Esophagus (tissue), 2 donors: ENCODE data around the gene MYO18B. TPM values are rescaled to one million over a fixed set of nuclear protein-coding genes. Genes with fewer than 3 reads are reported as not detected.

ENCODE experiments used
- H3K27ac ChIP-seq, 2 donors: one replicate each; pipeline ENCODE4 v1.5.1; 2013; ENCODE audit warnings: low read depth in 2 of 2, mild to moderate bottlenecking in 2 of 2, inconsistent platforms in 1 of 2, low read length in 1 of 2, moderate library complexity in 1 of 2
- H3K27me3 ChIP-seq, 2 donors: one replicate each; pipeline ENCODE4 v1.6.1; 2013; ENCODE audit warnings: low read length in 2 of 2, control low read depth in 1 of 2, mild to moderate bottlenecking in 1 of 2; ENCODE audit not compliant: insufficient read depth in 2 of 2, control insufficient read depth in 1 of 2
- H3K36me3 ChIP-seq, 2 donors: one replicate each; pipeline ENCODE4 v1.6.1; 2013; ENCODE audit warnings: low read length in 1 of 2; ENCODE audit not compliant: control insufficient read depth in 2 of 2, insufficient read depth in 2 of 2
- H3K4me1 ChIP-seq, 2 donors: one replicate each; pipeline ENCODE4 v1.6.1; 2013; ENCODE audit warnings: low read length in 1 of 2; ENCODE audit not compliant: control insufficient read depth in 2 of 2, insufficient read depth in 2 of 2
- H3K4me3 ChIP-seq, 2 donors: one replicate each; pipeline ENCODE4 v1.5.1; 2013; ENCODE audit warnings: low read length in 2 of 2, mild to moderate bottlenecking in 2 of 2, low read depth in 1 of 2, moderate library complexity in 1 of 2
- H3K9me3 ChIP-seq, 2 donors: one replicate each; pipeline ENCODE4 v1.6.1; 2013; ENCODE audit warnings: mild to moderate bottlenecking in 2 of 2, low read depth in 1 of 2, low read length in 1 of 2, moderate library complexity in 1 of 2; ENCODE audit not compliant: control insufficient read depth in 2 of 2, insufficient read depth in 1 of 2
- WGBS, 2 donors: extraction: QIAGEN DNeasy Blood & Tissue Kit; methylation state at CpG; one replicate each; pipeline ENCODE4 v1.1.7; 2013; 5-methylcytosine and 5-hydroxymethylcytosine counted together
- polyA plus RNA-seq, 2 donors: library from polyadenylated mRNA; stranded (reverse); fragments of 200-250 nt; gene quantifications; one replicate each; pipeline ENCODE4 v1.2.3, GENCODE V29; 2013
- donor health status: healthy with polysubstance abuse.
- donor health status: Bipolar disorder and iron deficiency.

Gene MYO18B
- polyA plus RNA-seq, 2 donors = 0.29 to 0.31 TPM

GRCh38 chr22:25765801-25766200, 23.8 kb downstream of the MYO18B start:
- Histone ChIP-seq H3K4me3 (no peak overlapping the region), H3K27ac (no peak overlapping the region), H3K9me3 (peaks cover 0 to 6% of the 10 kb centered on the region in 2 donors), H3K27me3 (no peaks in the 10 kb centered on the region), H3K4me1 (no peaks in the 10 kb centered on the region), H3K36me3 (no peaks in the 10 kb centered on the region)
- 78 to 83% methylated on average over 4 of the region's 4 CpGs for WGBS, 2 donors

GRCh38 chr22:25766418-25766817, 24.4 kb downstream of the MYO18B start:
- no peak overlapping the region for H3K4me3 ChIP-seq
- no peaks in the 10 kb centered on the region for H3K4me1 ChIP-seq
- H3K27me3 ChIP-seq = no peaks in the 10 kb centered on the region
- H3K9me3 ChIP-seq = peaks cover 0 to 6% of the 10 kb centered on the region in 2 donors
- H3K36me3 ChIP-seq = no peaks in the 10 kb centered on the region
- no peak overlapping the region for H3K27ac ChIP-seq
- WGBS, 2 donors = 89 to 90% methylated on average over 3 of the region's 3 CpGs

GRCh38 chr22:25770333-25770732, 28.3 kb downstream of the MYO18B start:
- 91 to 93% methylated on average over 4 of the region's 4 CpGs for WGBS, 2 donors
- H3K27ac ChIP-seq = no peak overlapping the region

GRCh38 chr22:25772288-25772687, 30.3 kb downstream of the MYO18B start:
- 66 to 67% methylated on average over 9 of the region's 9 CpGs for WGBS, 2 donors
- Histone ChIP-seq H3K4me3 (no peak overlapping the region), H3K27me3 (no peaks in the 10 kb centered on the region), H3K4me1 (no peaks in the 10 kb centered on the region), H3K36me3 (no peaks in the 10 kb centered on the region), H3K27ac (no peak overlapping the region), H3K9me3 (no peaks in the 10 kb centered on the region)

More at GRCh38 chr22:25770333-25770732, 28.3 kb downstream of the MYO18B start:
- Histone ChIP-seq H3K4me1 (no peaks in the 10 kb centered on the region), H3K27me3 (no peaks in the 10 kb centered on the region), H3K36me3 (no peaks in the 10 kb centered on the region), H3K9me3 (peaks cover 0 to 6% of the 10 kb centered on the region in 2 donors), H3K4me3 (no peak overlapping the region)

- H3K27me3 ChIP-seq = no peaks in the 10 kb centered on the region
- WGBS, 2 donors = 60 to 63% methylated on average over 12 of the region's 12 CpGs
- no peaks in the 10 kb centered on the region for H3K36me3 ChIP-seq
- no peak overlapping the region for H3K4me3 ChIP-seq
- H3K4me1 ChIP-seq = no peaks in the 10 kb centered on the region
- H3K9me3 ChIP-seq = no peaks in the 10 kb centered on the region
- H3K27ac ChIP-seq = no peak overlapping the region
Observed at GRCh38 chr22:25774575-25775026, 32.6 kb downstream of the MYO18B start.

- Histone ChIP-seq H3K9me3 (no peaks in the 10 kb centered on the region), H3K27me3 (no peaks in the 10 kb centered on the region), H3K4me3 (no peak overlapping the region), H3K27ac (no peak overlapping the region), H3K36me3 (no peaks in the 10 kb centered on the region), H3K4me1 (no peaks in the 10 kb centered on the region)
- WGBS, 2 donors = 44 to 54% methylated on average over 8 of the region's 8 CpGs
Observed at GRCh38 chr22:25775531-25775930, 33.5 kb downstream of the MYO18B start.

- WGBS, 2 donors = 81% methylated on average over 9 of the region's 9 CpGs
Observed at GRCh38 chr22:25777411-25777810, 35.4 kb downstream of the MYO18B start.

GRCh38 chr22:25777870-25778269, 35.9 kb downstream of the MYO18B start:
- 37 to 40% methylated on average over 8 of the region's 8 CpGs for WGBS, 2 donors
- H3K36me3 ChIP-seq = no peaks in the 10 kb centered on the region
- no peaks in the 10 kb centered on the region for H3K4me1 ChIP-seq
- H3K27ac ChIP-seq = no peak overlapping the region
- no peaks in the 10 kb centered on the region for H3K9me3 ChIP-seq
- no peak overlapping the region for H3K4me3 ChIP-seq
- H3K27me3 ChIP-seq = no peaks in the 10 kb centered on the region

More at GRCh38 chr22:25777411-25777810, 35.4 kb downstream of the MYO18B start:
- no peaks in the 10 kb centered on the region for H3K36me3 ChIP-seq
- H3K4me1 ChIP-seq = no peaks in the 10 kb centered on the region
- H3K27me3 ChIP-seq = no peaks in the 10 kb centered on the region
- H3K9me3 ChIP-seq = no peaks in the 10 kb centered on the region
- no peak overlapping the region for H3K27ac ChIP-seq
- no peak overlapping the region for H3K4me3 ChIP-seq

- Histone ChIP-seq H3K4me3 (no peak overlapping the region), H3K27ac (no peak overlapping the region), H3K27me3 (no peaks in the 10 kb centered on the region), H3K36me3 (no peaks in the 10 kb centered on the region), H3K9me3 (no peaks in the 10 kb centered on the region), H3K4me1 (no peaks in the 10 kb centered on the region)
- 89 to 94% methylated on average over 2 of the region's 2 CpGs for WGBS, 2 donors
Observed at GRCh38 chr22:25779426-25779825, 37.4 kb downstream of the MYO18B start.

- WGBS, 2 donors = 86 to 87% methylated on average over 13 of the region's 13 CpGs
- Histone ChIP-seq H3K9me3 (no peaks in the 10 kb centered on the region), H3K4me3 (no peak overlapping the region), H3K27ac (no peak overlapping the region), H3K27me3 (no peaks in the 10 kb centered on the region), H3K4me1 (no peaks in the 10 kb centered on the region), H3K36me3 (no peaks in the 10 kb centered on the region)
Observed at GRCh38 chr22:25779890-25780289, 37.9 kb downstream of the MYO18B start.
